ENCODE measurements around the gene MAML3.

DNA sequence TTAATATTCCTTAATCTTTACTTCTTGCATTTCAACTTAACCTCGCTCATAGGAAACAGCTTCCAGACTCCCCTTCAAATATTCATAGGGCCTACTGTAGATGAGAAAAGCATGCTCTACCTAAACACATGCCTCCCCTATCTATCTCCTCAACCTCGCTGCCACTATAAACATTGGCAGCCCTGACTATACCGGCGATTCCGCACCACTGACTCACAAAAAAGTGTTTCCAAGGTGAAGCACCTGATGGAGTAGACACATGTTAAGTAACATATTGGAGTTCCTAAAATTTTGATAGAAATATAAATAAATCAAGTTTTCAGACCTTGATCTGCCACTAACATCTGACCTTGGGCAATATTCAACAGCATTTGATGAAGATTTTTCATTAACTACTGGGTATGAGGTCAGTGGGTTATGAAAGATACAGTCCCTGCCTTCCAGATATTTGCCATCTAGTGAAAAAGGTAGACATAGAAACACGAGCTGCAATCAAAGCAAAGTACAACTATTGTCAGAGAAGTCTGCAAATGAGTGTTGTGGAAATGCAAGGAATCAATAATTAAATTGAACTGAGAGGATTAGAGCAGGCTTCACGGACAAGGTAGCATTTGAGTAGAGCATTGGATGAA, 184.2 kb downstream of the MAML3 start:
- TF ChIP-seq ZNF318 (CRISPR knock-in tag; IDR thresholded peaks at IDR 0.05) (no peak), ZMAT3 (CRISPR knock-in tag; conservative IDR thresholded peaks at IDR 0.05) (no peak)
- TF ChIP-seq, protein P1, sequence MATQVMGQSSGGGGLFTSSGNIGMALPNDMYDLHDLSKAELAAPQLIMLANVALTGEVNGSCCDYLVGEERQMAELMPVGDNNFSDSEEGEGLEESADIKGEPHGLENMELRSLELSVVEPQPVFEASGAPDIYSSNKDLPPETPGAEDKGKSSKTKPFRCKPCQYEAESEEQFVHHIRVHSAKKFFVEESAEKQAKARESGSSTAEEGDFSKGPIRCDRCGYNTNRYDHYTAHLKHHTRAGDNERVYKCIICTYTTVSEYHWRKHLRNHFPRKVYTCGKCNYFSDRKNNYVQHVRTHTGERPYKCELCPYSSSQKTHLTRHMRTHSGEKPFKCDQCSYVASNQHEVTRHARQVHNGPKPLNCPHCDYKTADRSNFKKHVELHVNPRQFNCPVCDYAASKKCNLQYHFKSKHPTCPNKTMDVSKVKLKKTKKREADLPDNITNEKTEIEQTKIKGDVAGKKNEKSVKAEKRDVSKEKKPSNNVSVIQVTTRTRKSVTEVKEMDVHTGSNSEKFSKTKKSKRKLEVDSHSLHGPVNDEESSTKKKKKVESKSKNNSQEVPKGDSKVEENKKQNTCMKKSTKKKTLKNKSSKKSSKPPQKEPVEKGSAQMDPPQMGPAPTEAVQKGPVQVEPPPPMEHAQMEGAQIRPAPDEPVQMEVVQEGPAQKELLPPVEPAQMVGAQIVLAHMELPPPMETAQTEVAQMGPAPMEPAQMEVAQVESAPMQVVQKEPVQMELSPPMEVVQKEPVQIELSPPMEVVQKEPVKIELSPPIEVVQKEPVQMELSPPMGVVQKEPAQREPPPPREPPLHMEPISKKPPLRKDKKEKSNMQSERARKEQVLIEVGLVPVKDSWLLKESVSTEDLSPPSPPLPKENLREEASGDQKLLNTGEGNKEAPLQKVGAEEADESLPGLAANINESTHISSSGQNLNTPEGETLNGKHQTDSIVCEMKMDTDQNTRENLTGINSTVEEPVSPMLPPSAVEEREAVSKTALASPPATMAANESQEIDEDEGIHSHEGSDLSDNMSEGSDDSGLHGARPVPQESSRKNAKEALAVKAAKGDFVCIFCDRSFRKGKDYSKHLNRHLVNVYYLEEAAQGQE (IDR thresholded peaks at IDR 0.05; ENCODE audit: borderline replicate concordance in 1 of 2, low read depth in 1 of 2, low read length in 2 of 2) = no peak
- TF ChIP-seq, protein P2, sequence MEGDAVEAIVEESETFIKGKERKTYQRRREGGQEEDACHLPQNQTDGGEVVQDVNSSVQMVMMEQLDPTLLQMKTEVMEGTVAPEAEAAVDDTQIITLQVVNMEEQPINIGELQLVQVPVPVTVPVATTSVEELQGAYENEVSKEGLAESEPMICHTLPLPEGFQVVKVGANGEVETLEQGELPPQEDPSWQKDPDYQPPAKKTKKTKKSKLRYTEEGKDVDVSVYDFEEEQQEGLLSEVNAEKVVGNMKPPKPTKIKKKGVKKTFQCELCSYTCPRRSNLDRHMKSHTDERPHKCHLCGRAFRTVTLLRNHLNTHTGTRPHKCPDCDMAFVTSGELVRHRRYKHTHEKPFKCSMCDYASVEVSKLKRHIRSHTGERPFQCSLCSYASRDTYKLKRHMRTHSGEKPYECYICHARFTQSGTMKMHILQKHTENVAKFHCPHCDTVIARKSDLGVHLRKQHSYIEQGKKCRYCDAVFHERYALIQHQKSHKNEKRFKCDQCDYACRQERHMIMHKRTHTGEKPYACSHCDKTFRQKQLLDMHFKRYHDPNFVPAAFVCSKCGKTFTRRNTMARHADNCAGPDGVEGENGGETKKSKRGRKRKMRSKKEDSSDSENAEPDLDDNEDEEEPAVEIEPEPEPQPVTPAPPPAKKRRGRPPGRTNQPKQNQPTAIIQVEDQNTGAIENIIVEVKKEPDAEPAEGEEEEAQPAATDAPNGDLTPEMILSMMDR (CRISPR knock-in tag; IDR thresholded peaks at IDR 0.05) = no peak
- TF ChIP-seq, protein P3, sequence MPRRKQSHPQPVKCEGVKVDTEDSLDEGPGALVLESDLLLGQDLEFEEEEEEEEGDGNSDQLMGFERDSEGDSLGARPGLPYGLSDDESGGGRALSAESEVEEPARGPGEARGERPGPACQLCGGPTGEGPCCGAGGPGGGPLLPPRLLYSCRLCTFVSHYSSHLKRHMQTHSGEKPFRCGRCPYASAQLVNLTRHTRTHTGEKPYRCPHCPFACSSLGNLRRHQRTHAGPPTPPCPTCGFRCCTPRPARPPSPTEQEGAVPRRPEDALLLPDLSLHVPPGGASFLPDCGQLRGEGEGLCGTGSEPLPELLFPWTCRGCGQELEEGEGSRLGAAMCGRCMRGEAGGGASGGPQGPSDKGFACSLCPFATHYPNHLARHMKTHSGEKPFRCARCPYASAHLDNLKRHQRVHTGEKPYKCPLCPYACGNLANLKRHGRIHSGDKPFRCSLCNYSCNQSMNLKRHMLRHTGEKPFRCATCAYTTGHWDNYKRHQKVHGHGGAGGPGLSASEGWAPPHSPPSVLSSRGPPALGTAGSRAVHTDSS (CRISPR knock-in tag; conservative IDR thresholded peaks at IDR 0.05) = no peak

Measured in HepG2 (cell line).